ENCODE data around the gene LSS.
"Not testable (repeated sequence)": the region's sequence is repeated elsewhere in the genome, so short reads cannot be mapped to it uniquely, and the experiment has no call there.

Gene LSS

DNA sequence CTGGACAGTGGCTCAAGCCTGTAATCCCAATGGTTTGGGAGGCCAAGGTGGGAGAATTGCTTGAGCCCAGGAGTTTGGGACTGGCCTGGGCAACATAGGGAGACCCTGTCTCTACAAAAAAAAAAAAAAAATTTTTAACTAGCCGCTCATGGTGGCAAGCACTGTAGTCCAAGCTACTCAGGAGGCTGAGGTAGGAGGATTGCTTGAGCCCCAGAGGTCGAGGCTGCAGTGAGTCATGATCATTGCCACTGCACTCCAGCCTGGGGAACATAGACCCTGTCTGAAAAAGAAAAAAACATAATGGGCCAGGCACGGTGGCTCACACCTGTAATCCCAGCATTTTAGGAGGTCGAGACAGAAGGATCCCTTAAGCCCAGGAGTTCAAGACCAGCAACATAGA is 49.6 kb downstream of the LSS start:
- H3K9me3 ChIP-seq (ENCODE audit: control insufficient read depth, insufficient read depth, low read length), result no peaks in the 10 kb centered on the region
- H3K36me3 ChIP-seq (ENCODE audit: control insufficient read depth, insufficient read depth, low read length), result peaks cover 14% of the 10 kb centered on the region
- H3K27me3 ChIP-seq (ENCODE audit: control insufficient read depth, insufficient read depth, low read length), result no peaks in the 10 kb centered on the region
- no peak overlapping the region for H3K9ac ChIP-seq (ENCODE audit: low read depth, low read length)
- no peak overlapping the region for H3K4me3 ChIP-seq (ENCODE audit: low read depth, low read length)
- no peaks in the 10 kb centered on the region for H3K4me1 ChIP-seq (ENCODE audit: control insufficient read depth, insufficient read depth, low read length)

- H3K4me3 ChIP-seq (ENCODE audit: low read depth, low read length); H3K4me1 ChIP-seq (ENCODE audit: control insufficient read depth, insufficient read depth, low read length); H3K27me3 ChIP-seq (ENCODE audit: control insufficient read depth, insufficient read depth, low read length); H3K9ac ChIP-seq (ENCODE audit: low read depth, low read length); H3K36me3 ChIP-seq (ENCODE audit: control insufficient read depth, insufficient read depth, low read length); H3K9me3 ChIP-seq (ENCODE audit: control insufficient read depth, insufficient read depth, low read length): not testable (repeated sequence)
Observed at GRCh38 chr21:46176443-46177129, 52.0 kb downstream of the LSS start.

- Histone ChIP-seq H3K9ac (ENCODE audit: low read depth, low read length) (no peak overlapping the region), H3K4me3 (ENCODE audit: low read depth, low read length) (no peak overlapping the region), H3K4me1 (ENCODE audit: control insufficient read depth, insufficient read depth, low read length) (no peaks in the 10 kb centered on the region), H3K9me3 (ENCODE audit: control insufficient read depth, insufficient read depth, low read length) (no peaks in the 10 kb centered on the region), H3K27me3 (ENCODE audit: control insufficient read depth, insufficient read depth, low read length) (no peaks in the 10 kb centered on the region), H3K36me3 (ENCODE audit: control insufficient read depth, insufficient read depth, low read length) (no peaks in the 10 kb centered on the region)
Observed at GRCh38 chr21:46173573-46173972, 55.0 kb downstream of the LSS start.

- Histone ChIP-seq H3K36me3 (ENCODE audit: control insufficient read depth, insufficient read depth, low read length) (no peaks in the 10 kb centered on the region), H3K4me3 (ENCODE audit: low read depth, low read length) (no peak overlapping the region), H3K27me3 (ENCODE audit: control insufficient read depth, insufficient read depth, low read length) (no peaks in the 10 kb centered on the region), H3K9ac (ENCODE audit: low read depth, low read length) (no peak overlapping the region), H3K9me3 (ENCODE audit: control insufficient read depth, insufficient read depth, low read length) (no peaks in the 10 kb centered on the region), H3K4me1 (ENCODE audit: control insufficient read depth, insufficient read depth, low read length) (no peaks in the 10 kb centered on the region)
Observed at GRCh38 chr21:46172863-46173528, 55.6 kb downstream of the LSS start.

DNA sequence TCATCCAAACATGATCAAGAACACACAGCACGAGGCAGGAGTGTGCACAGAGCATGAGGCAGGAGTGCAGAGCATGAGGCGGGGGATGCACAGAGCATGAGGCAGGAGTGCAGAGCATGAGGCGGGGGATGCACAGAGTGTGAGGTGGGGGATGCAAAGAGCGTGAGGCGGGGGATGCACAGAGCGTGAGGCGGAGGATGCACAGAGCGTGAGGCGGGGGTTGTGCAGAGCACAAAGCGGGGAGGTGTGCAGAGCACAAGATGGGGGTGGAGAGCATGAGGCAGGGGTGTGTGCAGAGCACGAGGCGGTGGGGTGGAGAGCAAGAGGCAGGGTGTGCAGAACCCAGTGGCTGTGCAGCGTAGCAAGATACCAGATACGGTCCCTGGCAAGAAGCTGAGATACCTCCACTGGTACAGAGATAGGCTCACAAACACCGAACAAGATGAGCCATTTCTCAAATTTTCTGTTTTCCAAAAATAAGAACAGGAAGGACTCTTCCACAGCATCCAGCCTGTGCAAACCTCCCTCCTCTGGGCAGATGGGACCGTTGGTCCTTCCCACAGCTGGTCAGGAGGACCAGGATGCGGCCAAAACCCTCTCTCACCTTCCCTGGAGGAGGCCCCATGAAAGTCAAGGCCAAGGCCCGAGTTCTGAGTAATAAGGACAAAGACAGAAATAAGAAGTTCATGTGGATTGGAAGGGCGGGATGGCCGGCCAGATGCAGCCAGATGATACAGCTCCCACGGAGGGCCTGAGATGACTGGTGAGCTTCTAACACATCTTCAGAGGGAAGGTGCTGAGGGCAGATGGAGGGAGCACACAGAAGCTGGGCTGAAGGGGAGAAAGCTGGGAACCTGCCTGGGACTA is 56.3 kb downstream of the LSS start:
- H3K4me3 ChIP-seq (ENCODE audit: low read depth, low read length), result no peak overlapping the region
- H3K27me3 ChIP-seq (ENCODE audit: control insufficient read depth, insufficient read depth, low read length), result no peaks in the 10 kb centered on the region
- H3K36me3 ChIP-seq (ENCODE audit: control insufficient read depth, insufficient read depth, low read length), result no peaks in the 10 kb centered on the region
- no peak overlapping the region for H3K9ac ChIP-seq (ENCODE audit: low read depth, low read length)
- no peaks in the 10 kb centered on the region for H3K4me1 ChIP-seq (ENCODE audit: control insufficient read depth, insufficient read depth, low read length)
- no peaks in the 10 kb centered on the region for H3K9me3 ChIP-seq (ENCODE audit: control insufficient read depth, insufficient read depth, low read length)

DNA sequence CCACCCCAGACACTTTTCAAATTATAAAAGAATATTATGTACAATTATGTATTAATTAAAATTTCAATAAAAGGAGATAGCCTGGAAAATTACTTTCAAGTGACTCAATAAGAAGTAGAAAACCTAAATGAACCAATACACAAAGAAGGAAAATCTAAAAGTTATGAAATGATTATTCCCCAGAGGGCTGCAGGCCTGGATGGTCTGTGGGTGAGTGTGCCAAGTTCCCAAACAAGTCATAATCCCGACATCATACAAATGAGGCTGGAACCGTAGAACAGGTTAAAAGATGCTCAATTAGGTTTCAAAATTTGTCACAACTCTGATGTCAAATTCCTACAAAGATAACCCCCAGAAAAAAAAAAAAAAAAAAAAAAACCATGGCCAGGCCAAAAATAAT is 57.0 kb downstream of the LSS start:
- no peaks in the 10 kb centered on the region for H3K9me3 ChIP-seq (ENCODE audit: control insufficient read depth, insufficient read depth, low read length)
- no peaks in the 10 kb centered on the region for H3K36me3 ChIP-seq (ENCODE audit: control insufficient read depth, insufficient read depth, low read length)
- H3K4me3 ChIP-seq (ENCODE audit: low read depth, low read length), result no peak overlapping the region
- H3K4me1 ChIP-seq (ENCODE audit: control insufficient read depth, insufficient read depth, low read length), result no peaks in the 10 kb centered on the region
- no peak overlapping the region for H3K9ac ChIP-seq (ENCODE audit: low read depth, low read length)
- no peaks in the 10 kb centered on the region for H3K27me3 ChIP-seq (ENCODE audit: control insufficient read depth, insufficient read depth, low read length)

- not testable (repeated sequence) for H3K9me3 ChIP-seq (ENCODE audit: control insufficient read depth, insufficient read depth, low read length); H3K36me3 ChIP-seq (ENCODE audit: control insufficient read depth, insufficient read depth, low read length); H3K9ac ChIP-seq (ENCODE audit: low read depth, low read length); H3K4me3 ChIP-seq (ENCODE audit: low read depth, low read length); H3K4me1 ChIP-seq (ENCODE audit: control insufficient read depth, insufficient read depth, low read length); H3K27me3 ChIP-seq (ENCODE audit: control insufficient read depth, insufficient read depth, low read length)
Observed at GRCh38 chr21:46170436-46171193, 58.0 kb downstream of the LSS start.

DNA sequence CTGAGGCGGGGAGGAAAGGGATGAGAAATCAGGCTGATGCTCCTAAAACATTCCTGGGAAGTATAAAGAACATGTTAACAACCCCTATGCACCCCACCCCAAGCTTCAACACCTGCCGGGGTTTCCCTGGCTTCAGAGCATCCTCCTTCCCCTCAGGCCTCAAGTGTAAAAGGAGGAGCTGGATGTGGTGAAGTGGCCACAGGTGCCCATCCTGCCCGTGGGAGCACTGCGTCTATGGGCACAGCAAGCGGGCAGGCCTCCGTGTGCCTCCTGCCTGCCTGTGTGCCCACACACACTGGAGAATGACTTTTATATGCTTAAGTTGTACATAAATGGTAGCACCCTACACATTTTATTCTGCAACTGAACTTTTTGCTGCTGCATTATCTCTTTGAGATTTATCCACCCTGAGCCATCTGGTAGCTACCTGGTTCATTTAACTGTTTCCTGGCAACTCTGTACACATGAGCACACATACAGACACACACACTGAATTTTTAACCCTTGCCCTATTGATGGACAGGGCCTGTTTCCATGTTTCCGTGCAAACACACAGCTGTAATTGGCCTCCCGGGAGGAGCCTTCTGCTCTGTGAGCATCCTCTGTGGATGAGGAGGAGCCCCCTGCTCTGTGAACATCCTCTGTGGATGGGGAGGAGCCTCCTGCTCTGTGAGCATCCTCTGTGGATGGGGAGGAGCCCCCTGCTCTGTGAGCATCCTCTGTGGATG is 59.8 kb downstream of the LSS start:
- peaks cover 2% of the 10 kb centered on the region for H3K36me3 ChIP-seq (ENCODE audit: control insufficient read depth, insufficient read depth, low read length)
- no peaks in the 10 kb centered on the region for H3K27me3 ChIP-seq (ENCODE audit: control insufficient read depth, insufficient read depth, low read length)

DNA sequence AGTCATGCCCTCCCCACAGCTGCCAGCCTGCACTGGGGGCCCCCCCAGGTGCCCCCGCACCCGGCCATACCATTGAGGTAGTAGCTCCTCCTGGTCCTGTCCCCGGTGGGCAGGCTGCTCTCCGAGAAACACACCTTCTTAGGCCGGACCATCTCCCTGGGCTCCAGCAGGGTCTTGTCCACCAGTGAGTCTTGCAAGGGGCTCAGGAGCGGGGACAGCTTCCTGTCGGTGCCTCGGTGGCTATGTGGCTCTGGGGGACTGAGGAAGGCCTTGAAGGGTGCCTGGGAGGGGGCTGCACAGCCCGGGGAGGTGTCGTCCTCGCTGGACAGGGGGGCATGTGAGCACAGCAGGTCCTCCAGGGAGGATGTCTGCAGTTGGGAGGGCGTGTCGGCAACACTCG is 60.3 kb downstream of the LSS start:
- H3K27me3 ChIP-seq (ENCODE audit: control insufficient read depth, insufficient read depth, low read length), result no peaks in the 10 kb centered on the region
- peaks cover 2% of the 10 kb centered on the region for H3K36me3 ChIP-seq (ENCODE audit: control insufficient read depth, insufficient read depth, low read length)
- H3K9ac ChIP-seq (ENCODE audit: low read depth, low read length), result no peak overlapping the region
- no peaks in the 10 kb centered on the region for H3K4me1 ChIP-seq (ENCODE audit: control insufficient read depth, insufficient read depth, low read length)
- H3K9me3 ChIP-seq (ENCODE audit: control insufficient read depth, insufficient read depth, low read length), result no peaks in the 10 kb centered on the region
- H3K4me3 ChIP-seq (ENCODE audit: low read depth, low read length), result no peak overlapping the region

More for the DNA sequence above, 59.8 kb downstream of the LSS start:
- no peak overlapping the region for H3K4me3 ChIP-seq (ENCODE audit: low read depth, low read length)
- H3K4me1 ChIP-seq (ENCODE audit: control insufficient read depth, insufficient read depth, low read length), result no peaks in the 10 kb centered on the region
- no peaks in the 10 kb centered on the region for H3K9me3 ChIP-seq (ENCODE audit: control insufficient read depth, insufficient read depth, low read length)
- no peak overlapping the region for H3K9ac ChIP-seq (ENCODE audit: low read depth, low read length)

- Histone ChIP-seq H3K4me3 (ENCODE audit: low read depth, low read length) (no peak overlapping the region), H3K36me3 (ENCODE audit: control insufficient read depth, insufficient read depth, low read length) (peaks cover 15% of the 10 kb centered on the region), H3K9ac (ENCODE audit: low read depth, low read length) (no peak overlapping the region), H3K27me3 (ENCODE audit: control insufficient read depth, insufficient read depth, low read length) (no peaks in the 10 kb centered on the region), H3K9me3 (ENCODE audit: control insufficient read depth, insufficient read depth, low read length) (no peaks in the 10 kb centered on the region), H3K4me1 (ENCODE audit: control insufficient read depth, insufficient read depth, low read length) (no peaks in the 10 kb centered on the region)
Observed at GRCh38 chr21:46165098-46165497, 63.5 kb downstream of the LSS start.

- no peak overlapping the region for H3K9ac ChIP-seq (ENCODE audit: low read depth, low read length)
- peaks cover 15% of the 10 kb centered on the region for H3K36me3 ChIP-seq (ENCODE audit: control insufficient read depth, insufficient read depth, low read length)
- H3K9me3 ChIP-seq (ENCODE audit: control insufficient read depth, insufficient read depth, low read length), result no peaks in the 10 kb centered on the region
- no peak overlapping the region for H3K4me3 ChIP-seq (ENCODE audit: low read depth, low read length)
- H3K4me1 ChIP-seq (ENCODE audit: control insufficient read depth, insufficient read depth, low read length), result no peaks in the 10 kb centered on the region
- H3K27me3 ChIP-seq (ENCODE audit: control insufficient read depth, insufficient read depth, low read length), result no peaks in the 10 kb centered on the region
Observed at GRCh38 chr21:46163380-46163779, 65.2 kb downstream of the LSS start.
